ENCODE results near the gene MPHOSPH6. TPM values are rescaled to one million over a fixed set of nuclear protein-coding genes. Genes with fewer than 3 reads are reported as not detected.
A peak's percentile ranks its signal among the peaks of the same experiment; 100 is the strongest.
"Not testable (repeated sequence)": the region's sequence is repeated elsewhere in the genome, so short reads cannot be mapped to it uniquely, and the experiment has no call there.

Gene MPHOSPH6
- total RNA-seq = 10 to 100 TPM in 3 of 6 experiments, 1 to 10 TPM in 3; 5.0 to 22.1 (median 9.4) TPM
- long read RNA-seq, partial matches to known transcripts = 0 of 4 reads
- long read RNA-seq, other reads (novel, unspliced or antisense) = 0 of 4 reads

- Histone ChIP-seq H3K4me3 (peak within 1 kb of the TSS; percentile 72 to 80 (median 76)), H3K27ac (peak within 1 kb of the TSS; percentile 60 to 72 (median 71)), H3K27me3 (no peaks in the 10 kb centered on the region), H3K36me3 (no peaks in the 10 kb centered on the region), H3K4me1 (peaks cover 0 to 12% (median 2%) of the 10 kb centered on the region in 4 donors), H3K9me3 (no peaks in the 10 kb centered on the region)
- DNase-seq (peak; percentile 92 to 93 (median 93)), ATAC-seq (peak; percentile 99 to 100 (median 99))
- TF ChIP-seq CTCF (IDR thresholded peaks at IDR 0.05) (peak in 1 of 4 donors; percentile 19), POLR2A (IDR thresholded peaks at IDR 0.05) (peak; percentile 79)
- WGBS (ENCODE audit: insufficient coverage, low coverage, low lambda C conversion rate, missing lambda C conversion rate) = 3% methylated on average over 30 of the region's 89 CpGs
- intact Hi-C loops (cut with DNase I) = no loop called here
Observed at GRCh38 chr16:82169861-82170845, at the start of gene MPHOSPH6. MPHOSPH6 (minus strand) TSS chr16:82170224; CDS start chr16:82170175, 49 bp downstream.

GRCh38 chr16:82219298-82219697, 49.3 kb upstream of the MPHOSPH6 start:
- no peaks in the 10 kb centered on the region for H3K9me3 ChIP-seq
- H3K36me3 ChIP-seq = no peaks in the 10 kb centered on the region
- no peak overlapping the region for H3K4me3 ChIP-seq
- DNase-seq (no peak), ATAC-seq (no peak)
- TF ChIP-seq POLR2A (IDR thresholded peaks at IDR 0.05) = no peak
- TF ChIP-seq CTCF (IDR thresholded peaks at IDR 0.05) = no peak
- 88% methylated on average over 8 of the region's 12 CpGs for WGBS (ENCODE audit: insufficient coverage, low coverage, low lambda C conversion rate, missing lambda C conversion rate)
- no peak overlapping the region for H3K27ac ChIP-seq
- intact Hi-C loops (cut with DNase I) = no loop called here
- no peaks in the 10 kb centered on the region for H3K27me3 ChIP-seq
- H3K4me1 ChIP-seq = no peaks in the 10 kb centered on the region

- H3K27me3 ChIP-seq; H3K36me3 ChIP-seq; H3K4me1 ChIP-seq; ATAC-seq; H3K9me3 ChIP-seq; intact Hi-C loops (cut with DNase I); H3K27ac ChIP-seq; DNase-seq; H3K4me3 ChIP-seq: not testable (repeated sequence)
- 0% methylated on average over 1 of the region's 9 CpGs for WGBS (ENCODE audit: insufficient coverage, low coverage, low lambda C conversion rate, missing lambda C conversion rate)
Observed at GRCh38 chr16:82209314-82209713, 39.3 kb upstream of the MPHOSPH6 start.

GRCh38 chr16:82203198-82203597, 33.2 kb upstream of the MPHOSPH6 start:
- no peak overlapping the region for H3K4me3 ChIP-seq
- H3K9me3 ChIP-seq = no peaks in the 10 kb centered on the region
- H3K27me3 ChIP-seq = no peaks in the 10 kb centered on the region
- intact Hi-C loops (cut with DNase I) = no loop called here
- H3K27ac ChIP-seq = no peak overlapping the region
- DNase-seq (no peak), ATAC-seq (no peak)
- TF ChIP-seq POLR2A (IDR thresholded peaks at IDR 0.05) = no peak
- no peak for TF ChIP-seq CTCF (IDR thresholded peaks at IDR 0.05)
- H3K36me3 ChIP-seq = no peaks in the 10 kb centered on the region
- no peaks in the 10 kb centered on the region for H3K4me1 ChIP-seq

- no peaks in the 10 kb centered on the region for H3K4me1 ChIP-seq
- intact Hi-C loops (cut with DNase I) = no loop called here
- H3K4me3 ChIP-seq = no peak overlapping the region
- TF ChIP-seq POLR2A (IDR thresholded peaks at IDR 0.05) = no peak
- no peak for TF ChIP-seq CTCF (IDR thresholded peaks at IDR 0.05)
- ATAC-seq (no peak), DNase-seq (no peak)
- H3K9me3 ChIP-seq = no peaks in the 10 kb centered on the region
- H3K27ac ChIP-seq = no peak overlapping the region
- H3K27me3 ChIP-seq = no peaks in the 10 kb centered on the region
- 50% methylated on average over 1 of the region's 1 CpG for WGBS (ENCODE audit: insufficient coverage, low coverage, low lambda C conversion rate, missing lambda C conversion rate)
- H3K36me3 ChIP-seq = no peaks in the 10 kb centered on the region
Observed at GRCh38 chr16:82201926-82202325, 31.9 kb upstream of the MPHOSPH6 start.
